Measurements from ENCODE around the gene TEX38. TPM values are rescaled to one million over a fixed set of nuclear protein-coding genes. Genes with fewer than 3 reads are reported as not detected.
A peak's percentile ranks its signal among the peaks of the same experiment; 100 is the strongest.

Gene TEX38
- total RNA-seq, 4 donors from 2014 or later, result not detected

GRCh38 chr1:46684670-46685069 is 13.0 kb downstream of the TEX38 start:
- no peaks in the 10 kb centered on the region for H3K9me3 ChIP-seq
- H3K4me1 ChIP-seq, result peaks cover 0 to 38% (median 3%) of the 10 kb centered on the region in 4 donors
- H3K36me3 ChIP-seq, result peaks cover 0 to 83% (median 0%) of the 10 kb centered on the region in 3 donors

GRCh38 chr1:46686255-46686654 is 14.6 kb downstream of the TEX38 start:
- H3K9me3 ChIP-seq, result no peaks in the 10 kb centered on the region
- DNase-seq, result no peak
- H3K4me3 ChIP-seq, result no peak overlapping the region
- peaks cover 0 to 81% (median 0%) of the 10 kb centered on the region in 3 donors for H3K36me3 ChIP-seq
- peaks cover 0 to 38% (median 3%) of the 10 kb centered on the region in 4 donors for H3K4me1 ChIP-seq
- no peak for TF ChIP-seq CTCF (IDR thresholded peaks at IDR 0.05)
- no peak for TF ChIP-seq POLR2A (IDR thresholded peaks at IDR 0.05)
- peak overlapping the region in 2 of 4 donors; percentile 24 to 41 for H3K27ac ChIP-seq
- no peaks in the 10 kb centered on the region for H3K27me3 ChIP-seq

More at GRCh38 chr1:46684670-46685069, 13.0 kb downstream of the TEX38 start:
- no peak for TF ChIP-seq POLR2A (IDR thresholded peaks at IDR 0.05)
- TF ChIP-seq CTCF (IDR thresholded peaks at IDR 0.05), result no peak
- Histone ChIP-seq H3K27ac (no peak overlapping the region), H3K27me3 (no peaks in the 10 kb centered on the region), H3K4me3 (no peak overlapping the region)
- DNase-seq, result no peak

- TF ChIP-seq POLR2A (IDR thresholded peaks at IDR 0.05), result no peak
- TF ChIP-seq CTCF (IDR thresholded peaks at IDR 0.05), result no peak
- Histone ChIP-seq H3K27ac (peak overlapping the region in 2 of 4 donors; percentile 15 to 24), H3K4me3 (no peak overlapping the region), H3K36me3 (peaks cover 0 to 82% (median 0%) of the 10 kb centered on the region in 3 donors), H3K27me3 (no peaks in the 10 kb centered on the region), H3K9me3 (no peaks in the 10 kb centered on the region), H3K4me1 (peaks cover 0 to 38% (median 3%) of the 10 kb centered on the region in 4 donors)
- peak in 2 of 3 donors; percentile 81 to 84 for DNase-seq
Measured at GRCh38 chr1:46687093-46687659, 15.5 kb downstream of the TEX38 start.

- no peaks in the 10 kb centered on the region for H3K9me3 ChIP-seq
- peak overlapping the region in 2 of 4 donors; percentile 2 to 24 for H3K27ac ChIP-seq
- peaks cover 0 to 40% (median 3%) of the 10 kb centered on the region in 4 donors for H3K4me1 ChIP-seq
- H3K36me3 ChIP-seq, result peaks cover 0 to 74% (median 0%) of the 10 kb centered on the region in 3 donors
- no peak for DNase-seq
- H3K4me3 ChIP-seq, result no peak overlapping the region
- TF ChIP-seq POLR2A (IDR thresholded peaks at IDR 0.05) (no peak), CTCF (IDR thresholded peaks at IDR 0.05) (no peak)
- H3K27me3 ChIP-seq, result no peaks in the 10 kb centered on the region
Measured at GRCh38 chr1:46687921-46688509, 16.4 kb downstream of the TEX38 start.

GRCh38 chr1:46689356-46689755 is 17.7 kb downstream of the TEX38 start:
- Histone ChIP-seq H3K36me3 (peaks cover 0 to 61% (median 0%) of the 10 kb centered on the region in 3 donors), H3K4me3 (no peak overlapping the region), H3K27me3 (no peaks in the 10 kb centered on the region), H3K4me1 (peaks cover 0 to 44% (median 3%) of the 10 kb centered on the region in 4 donors), H3K27ac (no peak overlapping the region), H3K9me3 (no peaks in the 10 kb centered on the region)
- DNase-seq, result no peak
- no peak for TF ChIP-seq CTCF (IDR thresholded peaks at IDR 0.05)
- no peak for TF ChIP-seq POLR2A (IDR thresholded peaks at IDR 0.05)
